Measurements from ENCODE around the gene PRAME.

- TF ChIP-seq POLR2AphosphoS5 (IDR thresholded peaks at IDR 0.05) (no peak), POLR2A (IDR thresholded peaks at IDR 0.05) (no peak), EP300 (IDR thresholded peaks at IDR 0.05; ENCODE audit: low read depth) (no peak)
- TF ChIP-seq, protein P1, sequence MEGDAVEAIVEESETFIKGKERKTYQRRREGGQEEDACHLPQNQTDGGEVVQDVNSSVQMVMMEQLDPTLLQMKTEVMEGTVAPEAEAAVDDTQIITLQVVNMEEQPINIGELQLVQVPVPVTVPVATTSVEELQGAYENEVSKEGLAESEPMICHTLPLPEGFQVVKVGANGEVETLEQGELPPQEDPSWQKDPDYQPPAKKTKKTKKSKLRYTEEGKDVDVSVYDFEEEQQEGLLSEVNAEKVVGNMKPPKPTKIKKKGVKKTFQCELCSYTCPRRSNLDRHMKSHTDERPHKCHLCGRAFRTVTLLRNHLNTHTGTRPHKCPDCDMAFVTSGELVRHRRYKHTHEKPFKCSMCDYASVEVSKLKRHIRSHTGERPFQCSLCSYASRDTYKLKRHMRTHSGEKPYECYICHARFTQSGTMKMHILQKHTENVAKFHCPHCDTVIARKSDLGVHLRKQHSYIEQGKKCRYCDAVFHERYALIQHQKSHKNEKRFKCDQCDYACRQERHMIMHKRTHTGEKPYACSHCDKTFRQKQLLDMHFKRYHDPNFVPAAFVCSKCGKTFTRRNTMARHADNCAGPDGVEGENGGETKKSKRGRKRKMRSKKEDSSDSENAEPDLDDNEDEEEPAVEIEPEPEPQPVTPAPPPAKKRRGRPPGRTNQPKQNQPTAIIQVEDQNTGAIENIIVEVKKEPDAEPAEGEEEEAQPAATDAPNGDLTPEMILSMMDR (IDR thresholded peaks at IDR 0.05) = no peak
Measured at GRCh38 chr22:22590136-22590891, 31.2 kb upstream of the PRAME start.
